DOHH2 (cell line): ENCODE results near the gene SCAPER.

ENCODE experiments used
- H3F3A ChIP-seq: fragments of 200-600 bp; sonication (generic), shearing (Covaris generic); 2 replicates; pipeline ENCODE4 v1.6.0; 2016; ENCODE audit warnings: antibody characterized with exemption, mild to moderate bottlenecking; ENCODE audit not compliant: control insufficient read depth, insufficient read depth
- H3K27ac ChIP-seq: fragments of 200-600 bp; sonication (generic); 2 replicates; pipeline ENCODE4 v1.5.1; 2014; ENCODE audit warnings: low read depth, mild to moderate bottlenecking, low read length, moderate library complexity
- H3K27me3 ChIP-seq: fragments of 200-600 bp; sonication (generic); 2 replicates; pipeline ENCODE4 v1.6.1; 2014; ENCODE audit warnings: mild to moderate bottlenecking, low read length, mixed read lengths; ENCODE audit not compliant: control insufficient read depth
- H3K36me3 ChIP-seq: fragments of 200-600 bp; sonication (generic); 2 replicates; pipeline ENCODE4 v1.6.1; 2014; ENCODE audit warnings: mild to moderate bottlenecking, low read length, moderate library complexity, mixed read lengths; ENCODE audit not compliant: control insufficient read depth
- H3K4me1 ChIP-seq: fragments of 200-600 bp; sonication (generic); 2 replicates; pipeline ENCODE4 v1.6.1; 2014; ENCODE audit warnings: mild to moderate bottlenecking, low read length, mixed read lengths; ENCODE audit not compliant: control insufficient read depth
- H3K4me2 ChIP-seq: fragments of 200-600 bp; sonication (generic); 2 replicates; pipeline ENCODE4 v1.6.0; 2014; ENCODE audit warnings: mild to moderate bottlenecking, low read length, moderate library complexity
- H3K4me3 ChIP-seq: fragments of 200-600 bp; sonication (generic); 2 replicates; pipeline ENCODE4 v1.5.1; 2014; ENCODE audit warnings: mild to moderate bottlenecking, low read length, mixed read lengths
- H3K79me2 ChIP-seq: fragments of 200-600 bp; sonication (generic); 2 replicates; pipeline ENCODE4 v1.6.1; 2014; ENCODE audit warnings: mild to moderate bottlenecking, low read length, mixed read lengths; ENCODE audit not compliant: control insufficient read depth
- H3K9me2 ChIP-seq: fragments of 200-600 bp; sonication (generic); replicated peaks from 2 replicates; pipeline ENCODE4 v1.6.1; 2014; ENCODE audit warnings: mild to moderate bottlenecking, low read length, mixed read lengths; ENCODE audit not compliant: control insufficient read depth
- H3K9me3 ChIP-seq: fragments of 200-600 bp; sonication (generic); 2 replicates; pipeline ENCODE4 v1.6.1; 2014; ENCODE audit warnings: antibody characterized with exemption, low read length, mixed read lengths; ENCODE audit not compliant: control insufficient read depth, insufficient read depth
- H4K20me1 ChIP-seq: fragments of 200-600 bp; sonication (generic); 2 replicates; pipeline ENCODE4 v1.6.0; 2014; ENCODE audit warnings: low read depth, mild to moderate bottlenecking, antibody characterized with exemption, low read length, moderate library complexity; ENCODE audit not compliant: control insufficient read depth, insufficient read depth
- CTCF ChIP-seq: fragments of 200-600 bp; sonication (generic); IDR thresholded peaks from one replicate; pipeline ENCODE4 v1.5.1; 2014; ENCODE audit warnings: antibody characterized with exemption, mild to moderate bottlenecking, low read depth, low read length; ENCODE audit not compliant: poor library complexity, severe bottlenecking
- EZH2phosphoT487 ChIP-seq: fragments of 200-600 bp; sonication (generic); IDR thresholded peaks from 2 replicates; pipeline ENCODE4 v1.6.1; 2017; ENCODE audit warnings: borderline replicate concordance, mild to moderate bottlenecking, antibody characterized with exemption, low read length, moderate library complexity, mixed read lengths

Gene SCAPER

GRCh38 chr15:76931397-76932134 lies 26.4 kb upstream of the SCAPER start, which contains the start of gene RCN2:
Gene RCN2, plus strand, starts transcription at chr15:76931749. Its CDS starts 93 bp downstream, at chr15:76931842.
- Histone ChIP-seq H3K4me2 (peak within 1 kb of the TSS; percentile 94), H3K9me3 (no peaks in the 10 kb centered on the region), H4K20me1 (peaks cover 3% of the 10 kb centered on the region; the same call in 1 of the 2 replicates), H3K79me2 (0 out of 2 replicates have a peak, but pooled peaks cover 5% of the 10 kb centered on the region), H3F3A (peaks cover 3% of the 10 kb centered on the region; the same call in 1 of the 2 replicates), H3K4me1 (peaks cover 35% of the 10 kb centered on the region), H3K9me2 (no peaks in the 10 kb centered on the region), H3K27ac (no peak within 1 kb of the TSS), H3K4me3 (peak within 1 kb of the TSS; percentile 75), H3K36me3 (peaks cover 15% of the 10 kb centered on the region), H3K27me3 (peaks cover 22% of the 10 kb centered on the region)
- TF ChIP-seq CTCF, result no peak
- no peak for TF ChIP-seq EZH2phosphoT487

- TF ChIP-seq CTCF (no peak), EZH2phosphoT487 (no peak)
- no peak overlapping the region for H3K27ac ChIP-seq
- H3K27me3 ChIP-seq, result peaks cover 23% of the 10 kb centered on the region
- H3K9me3 ChIP-seq, result no peaks in the 10 kb centered on the region
- peaks cover 3% of the 10 kb centered on the region; the same call in 1 of the 2 replicates for H3F3A ChIP-seq
- 0 out of 2 replicates have a peak, but pooled peaks cover 5% of the 10 kb centered on the region for H3K79me2 ChIP-seq
- H4K20me1 ChIP-seq, result peaks cover 3% of the 10 kb centered on the region; the same call in 1 of the 2 replicates
- H3K4me1 ChIP-seq, result peaks cover 34% of the 10 kb centered on the region
- H3K4me2 ChIP-seq, result peak overlapping the region; percentile 94
- H3K36me3 ChIP-seq, result peaks cover 11% of the 10 kb centered on the region
- H3K9me2 ChIP-seq, result no peaks in the 10 kb centered on the region
- H3K4me3 ChIP-seq, result peak overlapping the region; percentile 75
These were observed 25.8 kb upstream of the SCAPER start for GRCh38 chr15:76930831-76931396.

- no peak overlapping the region for H3K27ac ChIP-seq
- no peak overlapping the region for H3K4me2 ChIP-seq
- H3K9me2 ChIP-seq, result no peaks in the 10 kb centered on the region
- no peaks in the 10 kb centered on the region for H3F3A ChIP-seq
- peaks cover 28% of the 10 kb centered on the region for H3K27me3 ChIP-seq
- H3K4me1 ChIP-seq, result peaks cover 16% of the 10 kb centered on the region
- TF ChIP-seq CTCF (no peak), EZH2phosphoT487 (no peak)
- 0 out of 2 replicates have a peak, but pooled peaks cover 5% of the 10 kb centered on the region for H3K79me2 ChIP-seq
- peaks cover 3% of the 10 kb centered on the region; the same call in 1 of the 2 replicates for H3K36me3 ChIP-seq
- H3K9me3 ChIP-seq, result no peaks in the 10 kb centered on the region
- H4K20me1 ChIP-seq, result peaks cover 3% of the 10 kb centered on the region; the same call in 1 of the 2 replicates
- H3K4me3 ChIP-seq, result no peak overlapping the region
These were observed 24.0 kb upstream of the SCAPER start for GRCh38 chr15:76929011-76929760.
